GM21786 (cell line): ENCODE results near the gene GREB1L.
"Not testable (repeated sequence)": the region's sequence is repeated elsewhere in the genome, so short reads cannot be mapped to it uniquely, and the experiment has no call there.

Source experiments
- ATAC-seq: cut with Tn5 transposase; IDR thresholded peaks from one replicate; pipeline ENCODE4 v1.9.1; 2021; ENCODE audit not compliant: unreplicated experiment

GREB1L gene

GRCh38 chr18:21262979-21263378 lies 20.9 kb downstream of the GREB1L start:
- no peak for ATAC-seq

- ATAC-seq: no peak
Measured at GRCh38 chr18:21264651-21265050, 22.6 kb downstream of the GREB1L start.

GRCh38 chr18:21265971-21266673 lies 24.1 kb downstream of the GREB1L start:
- no peak for ATAC-seq

GRCh38 chr18:21267400-21267799 lies 25.4 kb downstream of the GREB1L start:
- no peak for ATAC-seq

- no peak for ATAC-seq
Measured at GRCh38 chr18:21269349-21269748, 27.3 kb downstream of the GREB1L start.

GRCh38 chr18:21270453-21270852 lies 28.4 kb downstream of the GREB1L start:
- ATAC-seq: no peak

GRCh38 chr18:21272016-21272579 lies 30.1 kb downstream of the GREB1L start:
- no peak for ATAC-seq

GRCh38 chr18:21273568-21273967 lies 31.5 kb downstream of the GREB1L start:
- ATAC-seq: no peak

GRCh38 chr18:21275645-21276044 lies 33.6 kb downstream of the GREB1L start:
- ATAC-seq: no peak

- no peak for ATAC-seq
Measured at GRCh38 chr18:21277578-21277977, 35.5 kb downstream of the GREB1L start.

GRCh38 chr18:21278218-21278617 lies 36.2 kb downstream of the GREB1L start:
- not testable (repeated sequence) for ATAC-seq

GRCh38 chr18:21281603-21282002 lies 39.6 kb downstream of the GREB1L start:
- no peak for ATAC-seq

- ATAC-seq: no peak
Measured at GRCh38 chr18:21284540-21284939, 42.5 kb downstream of the GREB1L start.

- ATAC-seq: no peak
Measured at GRCh38 chr18:21289827-21290226, 47.8 kb downstream of the GREB1L start.

GRCh38 chr18:21291106-21291505 lies 49.1 kb downstream of the GREB1L start:
- ATAC-seq: no peak

GRCh38 chr18:21293479-21293878 lies 51.4 kb downstream of the GREB1L start:
- no peak for ATAC-seq

GRCh38 chr18:21295101-21295500 lies 53.1 kb downstream of the GREB1L start:
- ATAC-seq: no peak

GRCh38 chr18:21296045-21296444 lies 54.0 kb downstream of the GREB1L start:
- no peak for ATAC-seq

GRCh38 chr18:21298351-21298750 lies 56.3 kb downstream of the GREB1L start:
- ATAC-seq: no peak

- ATAC-seq: no peak
Measured at GRCh38 chr18:21300035-21300907, 58.2 kb downstream of the GREB1L start.

GRCh38 chr18:21300908-21301200 lies 58.8 kb downstream of the GREB1L start:
- ATAC-seq: no peak

- no peak for ATAC-seq
Measured at GRCh38 chr18:21303445-21303844, 61.4 kb downstream of the GREB1L start.
